HCT116 (cell line): ENCODE measurements around the gene PIGL. TPM values are rescaled to one million over a fixed set of nuclear protein-coding genes. Genes with fewer than 3 reads are reported as not detected.
"Not testable (repeated sequence)": the region's sequence is repeated elsewhere in the genome, so short reads cannot be mapped to it uniquely, and the experiment has no call there.

Experiments
- ATAC-seq: fragments of 200-7000 bp; cut with Tn5 transposase; 2 replicates; pipeline ENCODE4 v1.9.1; 2020; ENCODE audit warnings: mild to moderate bottlenecking, moderate library complexity
- BruUV-seq: library from RNA; stranded (reverse); fragments of 400-500 nt; replicated peaks from 2 replicates; lab custom pipeline; 2021; lab: Mats Ljungman, UMichigan
- CTCF ChIA-PET: fragments of 300-600 bp; sonication (Branson Sonifier 250); formaldehyde crosslinking; loops from one replicate; lab custom pipeline; 2021; ENCODE audit warnings: antibody characterized with exemption; lab: Charles Lee
- POLR2A ChIA-PET: fragments of 300-600, 350-600 bp; sonication (Branson Sonifier 250); formaldehyde crosslinking; loops from one replicate; lab custom pipeline; 2021; ENCODE audit warnings: antibody characterized with exemption; lab: Charles Lee
- RAD21 ChIA-PET, 2 experiments: fragments of 300-600 bp; sonication (Branson Sonifier 250); formaldehyde crosslinking; loops; one replicate each; lab custom pipeline; 2023; ENCODE audit warnings: low total read pairs in 2 of 2; ENCODE audit not compliant: uncharacterized antibody in 2 of 2, unreplicated experiment in 2 of 2, low non-redundant PET in 1 of 2; lab: Charles Lee
- DNase-seq: peaks from one replicate; pipeline ENCODE4 v3.0.0-alpha.2; 2010; ENCODE audit warnings: low read depth, low spot score
- H2AFZ ChIP-seq: fragments of 200-600 bp; shearing (Covaris generic), sonication (generic); 2 replicates; pipeline ENCODE4 v1.6.1; 2017; ENCODE audit warnings: low read depth, mixed run types, mixed read lengths, antibody characterized with exemption, low read length; ENCODE audit not compliant: poor library complexity, severe bottlenecking
- H3K27ac ChIP-seq: 2 replicates; pipeline ENCODE4 v1.5.1; 2012; ENCODE audit warnings: low read depth, low read length
- H3K27me3 ChIP-seq: fragments of 200-600 bp; sonication (generic); 2 replicates; pipeline ENCODE4 v1.6.1; 2016; ENCODE audit warnings: mixed run types, low read length, mixed read lengths; ENCODE audit not compliant: insufficient read depth
- H3K36me3 ChIP-seq, 2 experiments: fragments of 200-500 bp in 1 of 2; fragments of 200-600 bp in 1 of 2; sonication (Bioruptor generic) in 1 of 2; sonication (generic) in 1 of 2; 2 replicates each; pipeline versions ENCODE4 v1.5.1 to v1.6.1; 2014 to 2016; ENCODE audit warnings: low read length in 2 of 2, inconsistent platforms in 1 of 2, mixed read lengths in 1 of 2, mixed run types in 1 of 2; ENCODE audit not compliant: insufficient read depth in 2 of 2, control insufficient read depth in 1 of 2
- H3K4me1 ChIP-seq, 2 experiments: fragments of 200-600 bp in 1 of 2; sonication (generic) in 1 of 2; 2 replicates each; pipeline versions ENCODE4 v1.5.1 to v1.6.1; 2012 to 2017; ENCODE audit warnings: low read length in 2 of 2, inconsistent platforms in 1 of 2, mild to moderate bottlenecking in 1 of 2, mixed read lengths in 1 of 2, mixed run types in 1 of 2, moderate library complexity in 1 of 2; ENCODE audit not compliant: insufficient read depth in 2 of 2, control insufficient read depth in 1 of 2
- H3K4me2 ChIP-seq: fragments of 200-600 bp; sonication (generic); 2 replicates; pipeline ENCODE4 v1.6.1; 2017; ENCODE audit warnings: mixed run types, low read length, mixed read lengths
- H3K4me3 ChIP-seq, 2 experiments: fragments of 200-600 bp in 1 of 2; sonication (generic) in 1 of 2; replicated peaks in 1 of 2; 2 replicates each; pipeline ENCODE4 v1.5.1; 2011 to 2016; ENCODE audit warnings: low read length in 2 of 2, control low read depth in 1 of 2, low read depth in 1 of 2, mild to moderate bottlenecking in 1 of 2, mixed read lengths in 1 of 2, mixed run types in 1 of 2
- H3K79me2 ChIP-seq: fragments of 200-600 bp; sonication (generic); 2 replicates; pipeline ENCODE4 v1.6.1; 2017; ENCODE audit warnings: mild to moderate bottlenecking, mixed run types, low read length, moderate library complexity, mixed read lengths; ENCODE audit not compliant: insufficient read depth
- H3K9ac ChIP-seq: fragments of 200-600 bp; sonication (generic); 2 replicates; pipeline ENCODE4 v1.6.1; 2016; ENCODE audit warnings: low read length, mixed read lengths
- H3K9me2 ChIP-seq: fragments of 200-600 bp; sonication (generic), shearing (Covaris generic); 2 replicates; pipeline ENCODE4 v1.6.1; 2017; ENCODE audit warnings: mixed run types, mild to moderate bottlenecking, moderate library complexity; ENCODE audit not compliant: insufficient read depth
- H3K9me3 ChIP-seq, 2 experiments: fragments of 200-500 bp in 1 of 2; fragments of 200-600 bp in 1 of 2; sonication (Bioruptor generic) in 1 of 2; sonication (generic) in 1 of 2; 2 replicates each; pipeline ENCODE4 v1.6.1; 2014 to 2017; ENCODE audit warnings: low read length in 2 of 2, mixed read lengths in 2 of 2, inconsistent platforms in 1 of 2, low read depth in 1 of 2, mild to moderate bottlenecking in 1 of 2, mixed run types in 1 of 2, moderate library complexity in 1 of 2; ENCODE audit not compliant: control insufficient read depth in 1 of 2, insufficient read depth in 1 of 2
- H4K20me1 ChIP-seq: fragments of 200-600 bp; sonication (generic), shearing (Covaris generic); 2 replicates; pipeline ENCODE4 v1.6.1; 2017; ENCODE audit warnings: mixed run types, mild to moderate bottlenecking, moderate library complexity; ENCODE audit not compliant: insufficient read depth
- CBX3 ChIP-seq: IDR thresholded peaks from 2 replicates; pipeline ENCODE4 v1.6.1; 2012; ENCODE audit warnings: low read depth
- EGR1 ChIP-seq: IDR thresholded peaks from 2 replicates; pipeline ENCODE4 v1.6.1; 2012; ENCODE audit warnings: low read depth
- EZH2 ChIP-seq: fragments of 200-600 bp; sonication (generic); IDR thresholded peaks from 2 replicates; pipeline ENCODE4 v1.6.1; 2017; ENCODE audit warnings: antibody characterized with exemption, mixed run types
- FOSL1 ChIP-seq: IDR thresholded peaks from 2 replicates; pipeline ENCODE4 v1.6.1; 2012; ENCODE audit warnings: low read depth
- JUND ChIP-seq: IDR thresholded peaks from 2 replicates; pipeline ENCODE4 v1.6.1; 2012
- RAD21 ChIP-seq: IDR thresholded peaks from 2 replicates; pipeline ENCODE4 v1.6.1; 2012; ENCODE audit warnings: low read depth, mild to moderate bottlenecking
- SP1 ChIP-seq: IDR thresholded peaks from 2 replicates; pipeline ENCODE4 v1.6.1; 2012; ENCODE audit warnings: low read depth
- TCF7L2 ChIP-seq: IDR thresholded peaks from 2 replicates; pipeline ENCODE4 v1.7.0; 2011; ENCODE audit warnings: borderline replicate concordance, inconsistent platforms; ENCODE audit not compliant: insufficient read depth, insufficient read length; ENCODE audit errors: extremely low read depth
- YY1 ChIP-seq: IDR thresholded peaks from 2 replicates; pipeline ENCODE4 v1.6.1; 2011; ENCODE audit warnings: low read length, low read depth, moderate library complexity, mild to moderate bottlenecking; ENCODE audit not compliant: insufficient replicate concordance; ENCODE audit errors: extremely low read depth
- ZNF274 ChIP-seq: fragments of 200-500 bp; sonication (Bioruptor generic); IDR thresholded peaks from 2 replicates; pipeline ENCODE4 v1.6.1; 2014; ENCODE audit warnings: mild to moderate bottlenecking, low read depth, low read length, inconsistent platforms
- intact Hi-C: fragments of 100-400 bp; cut with micrococcal nuclease; formaldehyde crosslinking; loops from 2 replicates; pipeline ENCODE4 v1.10.0; 2022
- total RNA-seq: library from RNA; stranded (reverse); gene quantifications from one replicate; pipeline ENCODE4 v1.2.1, GENCODE V29; 2021; ENCODE audit not compliant: unreplicated experiment
- TF ChIP-seq, protein P1 (sequence below): IDR thresholded peaks from 2 replicates; pipeline ENCODE4 v1.6.1; 2011; ENCODE audit warnings: mild to moderate bottlenecking, low read length, moderate library complexity; ENCODE audit not compliant: insufficient replicate concordance; ENCODE audit errors: extremely low read depth
- TF ChIP-seq, protein P2 (sequence below): IDR thresholded peaks from 2 replicates; pipeline ENCODE4 v1.6.1; 2012

Gene PIGL
- total RNA-seq, 1 experiment from 2014 or later: 36.8 TPM

DNA sequence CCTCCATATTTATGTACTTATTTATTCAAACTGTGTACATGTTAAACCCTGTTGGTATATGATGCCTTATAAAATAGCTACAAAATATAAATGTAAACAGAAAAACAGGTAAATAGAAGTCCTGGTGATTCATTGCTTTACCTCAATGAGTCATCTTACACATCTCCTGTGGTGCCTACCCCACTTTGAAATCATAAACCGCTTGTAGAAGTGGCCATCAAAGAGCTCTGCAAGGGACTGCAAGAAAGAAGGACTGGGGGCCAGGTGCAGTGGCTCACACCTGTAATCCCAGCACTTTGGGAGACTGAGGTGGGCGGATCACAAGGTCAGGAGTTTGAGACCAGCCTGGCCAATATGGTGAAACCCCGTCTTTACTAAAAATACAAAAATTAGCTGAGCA is 79.1 kb downstream of the PIGL start:
- POLR2A ChIA-PET: interaction anchor here (0.6 to 3.6 kb wide), 5 partner anchors 10 to 143 kb away, joined by 3 to 22 read pairs (median 6); partner anchors contain the start of gene UBB
- H3K79me2 ChIP-seq, H3K27me3 ChIP-seq, H3K9me3 ChIP-seq, H3K9me2 ChIP-seq, H3K36me3 ChIP-seq, intact Hi-C loops, H3K9ac ChIP-seq, BruUV-seq, H2AFZ ChIP-seq, H4K20me1 ChIP-seq: not testable (repeated sequence)
- 0 out of 4 replicates have a peak overlapping the region, but pooled peaks of 1 of the 2 experiments have one; percentile 15 for H3K4me3 ChIP-seq
- RAD21 ChIA-PET: interaction anchor here in 1 of 2 experiments (0.7 kb wide), 1 partner anchor 10 kb away, joined by 3 read pairs; no protein-coding TSS in a partner anchor
- peaks cover 51% of the 10 kb centered on the region in 2 experiments for H3K4me1 ChIP-seq
- DNase-seq (peak; percentile 84), ATAC-seq (peak; percentile 80)
- peak; percentile 96 for TF ChIP-seq FOSL1
- peak; percentile 55; the same call in 1 of the 2 replicates for TF ChIP-seq CBX3
- TF ChIP-seq EGR1: peak; percentile 52; the same call in 1 of the 2 replicates
- TF ChIP-seq SP1: peak; percentile 76
- TF ChIP-seq TCF7L2: peak; percentile 89
- TF ChIP-seq JUND: peak; percentile 89
- TF ChIP-seq RAD21: 0 out of 2 replicates have a peak, but pooled peaks have one; percentile 2
- H3K4me2 ChIP-seq: peak overlapping the region; percentile 58
- peak overlapping the region; percentile 18 for H3K27ac ChIP-seq
- CTCF ChIA-PET: interaction anchor here (0.9 to 3.5 kb wide), 4 partner anchors 9 to 225 kb away, joined by 3 to 19 read pairs (median 9); no protein-coding TSS in a partner anchor

DNA sequence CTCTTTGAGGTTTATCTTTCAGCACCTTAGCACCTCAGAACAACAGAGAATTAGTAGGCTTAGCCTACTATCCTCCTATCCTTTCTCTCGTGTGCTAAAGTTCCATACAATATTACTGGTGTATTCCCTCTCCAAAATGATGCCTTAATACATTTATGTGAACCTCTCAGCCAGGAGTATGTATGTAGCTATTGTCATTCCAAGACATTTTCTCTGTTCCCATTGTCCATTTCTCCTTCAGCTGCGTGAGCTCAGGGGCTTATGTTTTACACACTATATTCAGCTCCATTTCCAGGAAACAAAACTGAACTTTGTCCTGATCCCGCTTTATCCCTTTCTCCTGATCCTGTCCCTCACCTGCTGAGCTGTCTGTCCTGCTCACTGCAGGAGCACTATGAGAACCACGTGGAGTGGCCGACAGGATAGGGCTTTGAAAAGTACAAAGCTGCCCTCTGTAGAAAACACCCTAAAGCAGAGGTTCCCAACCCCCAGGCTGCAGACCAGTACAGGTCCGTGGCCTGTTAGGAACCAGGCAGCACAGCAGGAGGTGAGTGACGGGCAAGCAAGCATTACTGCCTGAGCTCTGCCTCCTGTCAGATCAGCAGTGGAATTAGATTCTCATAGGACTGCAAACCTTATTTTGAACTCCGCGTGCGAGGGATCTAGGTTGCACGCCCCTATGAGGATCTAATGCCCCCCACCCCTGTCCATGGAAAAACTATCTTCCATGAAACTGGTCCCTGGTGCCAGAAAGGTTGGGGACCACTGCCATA is 80.5 kb downstream of the PIGL start:
- Histone ChIP-seq H2AFZ (no peak overlapping the region), H4K20me1 (no peaks in the 10 kb centered on the region), H3K36me3 (no peaks in the 10 kb centered on the region), H3K4me2 (peak overlapping the region; percentile 58), H3K4me3 (no peak overlapping the region), H3K4me1 (peaks cover 58 to 61% of the 10 kb centered on the region in 2 experiments), H3K9ac (0 out of 2 replicates have a peak overlapping the region, but pooled peaks have one; percentile 4), H3K27me3 (no peaks in the 10 kb centered on the region), H3K79me2 (no peaks in the 10 kb centered on the region), H3K27ac (peak overlapping the region; percentile 18), H3K9me3 (no peaks in the 10 kb centered on the region), H3K9me2 (no peaks in the 10 kb centered on the region)
- ChIA-PET RAD21 (interaction anchor here in 1 of 2 experiments (1.0 kb wide), 1 partner anchor 143 kb away, joined by 3 read pairs; no protein-coding TSS in a partner anchor), POLR2A (interaction anchor here (1.0 to 2.0 kb wide), 3 partner anchors 12 to 141 kb away, joined by 3 to 8 read pairs (median 6); partner anchors contain the start of gene UBB), CTCF (interaction anchor here (1.6 kb wide), 1 partner anchor 11 kb away, joined by 6 read pairs; no protein-coding TSS in a partner anchor)
- intact Hi-C loops: no loop called here
- peak; percentile 31 for ATAC-seq
- DNase-seq: no peak
- BruUV-seq: no TSS peak
- no peak for TF ChIP-seq SP1
- TF ChIP-seq, protein P1, sequence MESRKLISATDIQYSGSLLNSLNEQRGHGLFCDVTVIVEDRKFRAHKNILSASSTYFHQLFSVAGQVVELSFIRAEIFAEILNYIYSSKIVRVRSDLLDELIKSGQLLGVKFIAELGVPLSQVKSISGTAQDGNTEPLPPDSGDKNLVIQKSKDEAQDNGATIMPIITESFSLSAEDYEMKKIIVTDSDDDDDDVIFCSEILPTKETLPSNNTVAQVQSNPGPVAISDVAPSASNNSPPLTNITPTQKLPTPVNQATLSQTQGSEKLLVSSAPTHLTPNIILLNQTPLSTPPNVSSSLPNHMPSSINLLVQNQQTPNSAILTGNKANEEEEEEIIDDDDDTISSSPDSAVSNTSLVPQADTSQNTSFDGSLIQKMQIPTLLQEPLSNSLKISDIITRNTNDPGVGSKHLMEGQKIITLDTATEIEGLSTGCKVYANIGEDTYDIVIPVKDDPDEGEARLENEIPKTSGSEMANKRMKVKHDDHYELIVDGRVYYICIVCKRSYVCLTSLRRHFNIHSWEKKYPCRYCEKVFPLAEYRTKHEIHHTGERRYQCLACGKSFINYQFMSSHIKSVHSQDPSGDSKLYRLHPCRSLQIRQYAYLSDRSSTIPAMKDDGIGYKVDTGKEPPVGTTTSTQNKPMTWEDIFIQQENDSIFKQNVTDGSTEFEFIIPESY: no peak
- no peak for TF ChIP-seq EZH2
- TF ChIP-seq, protein P2, sequence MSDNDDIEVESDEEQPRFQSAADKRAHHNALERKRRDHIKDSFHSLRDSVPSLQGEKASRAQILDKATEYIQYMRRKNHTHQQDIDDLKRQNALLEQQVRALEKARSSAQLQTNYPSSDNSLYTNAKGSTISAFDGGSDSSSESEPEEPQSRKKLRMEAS: no peak
- no peak for TF ChIP-seq YY1
- no peak for TF ChIP-seq ZNF274
- TF ChIP-seq TCF7L2: no peak
- TF ChIP-seq FOSL1: no peak
